Midbrain (tissue), 1 donor: Measurements from ENCODE around the gene HYI.
A peak's percentile ranks its signal among the peaks of the same experiment; 100 is the strongest.
"Not testable (repeated sequence)": the region's sequence is repeated elsewhere in the genome, so short reads cannot be mapped to it uniquely, and the experiment has no call there.

ENCODE experiments used
- DNase-seq: peaks from one replicate; lab custom pipeline; 2025; lab: John Stamatoyannopoulos, UW

The HYI gene, protein sequence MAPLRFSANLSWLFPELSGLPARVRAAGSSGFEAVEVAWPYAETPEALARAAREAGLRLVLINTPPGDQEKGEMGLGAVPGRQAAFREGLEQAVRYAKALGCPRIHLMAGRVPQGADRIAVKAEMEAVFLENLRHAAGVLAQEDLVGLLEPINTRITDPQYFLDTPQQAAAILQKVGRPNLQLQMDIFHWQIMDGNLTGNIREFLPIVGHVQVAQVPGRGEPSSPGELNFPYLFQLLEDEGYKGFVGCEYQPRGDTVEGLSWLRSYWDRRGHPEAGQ

GRCh38 chr1:43453442-43454269, at the start of gene HYI:
TSS of gene HYI (minus strand) at chr1:43453931. CDS start at chr1:43453793, 138 bp downstream.
- DNase-seq, result peak; percentile 85

DNA sequence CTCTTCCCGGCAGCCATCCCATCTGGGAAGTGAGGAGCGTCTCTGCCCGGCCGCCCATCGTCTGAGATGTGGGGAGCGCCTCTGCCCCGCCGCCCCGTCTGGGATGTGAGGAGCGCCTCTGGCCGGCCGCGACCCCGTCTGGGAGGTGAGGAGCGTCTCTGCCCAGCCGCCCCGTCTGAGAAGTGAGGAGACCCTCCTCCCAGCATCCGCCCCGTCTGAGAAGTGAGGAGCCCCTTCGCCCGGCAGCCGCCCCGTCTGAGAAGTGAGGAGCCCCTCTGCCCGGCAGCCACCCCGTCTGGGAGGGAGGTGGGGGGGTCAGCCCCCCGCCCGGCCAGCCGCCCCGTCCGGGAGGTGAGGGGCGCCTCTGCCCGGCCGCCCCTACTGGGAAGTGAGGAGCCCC, 48.1 kb upstream of the HYI start:
- not testable (repeated sequence) for DNase-seq

- DNase-seq, result no peak
Observed at GRCh38 chr1:43499898-43500297, 46.2 kb upstream of the HYI start.

DNA sequence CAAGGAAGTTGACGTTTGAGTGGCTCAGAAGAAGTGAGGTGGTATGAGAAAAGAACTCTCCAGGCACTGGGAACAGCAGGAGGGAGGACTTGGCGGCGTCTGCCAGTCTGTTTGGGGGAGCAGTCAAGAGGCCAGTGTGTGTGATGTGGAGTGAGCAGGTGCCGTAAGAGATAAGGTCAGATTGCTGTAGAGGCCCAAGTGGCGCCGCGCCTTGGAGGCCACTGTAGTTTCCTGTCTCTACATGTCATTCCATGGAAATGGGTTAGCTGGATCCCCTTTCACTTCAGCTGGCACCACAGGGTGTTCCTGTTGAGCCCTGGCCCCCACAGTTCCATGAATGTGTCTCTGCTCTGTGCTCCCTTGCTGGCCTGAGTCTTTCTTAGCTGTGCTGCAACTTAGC, 41.5 kb upstream of the HYI start:
- DNase-seq, result no peak

DNA sequence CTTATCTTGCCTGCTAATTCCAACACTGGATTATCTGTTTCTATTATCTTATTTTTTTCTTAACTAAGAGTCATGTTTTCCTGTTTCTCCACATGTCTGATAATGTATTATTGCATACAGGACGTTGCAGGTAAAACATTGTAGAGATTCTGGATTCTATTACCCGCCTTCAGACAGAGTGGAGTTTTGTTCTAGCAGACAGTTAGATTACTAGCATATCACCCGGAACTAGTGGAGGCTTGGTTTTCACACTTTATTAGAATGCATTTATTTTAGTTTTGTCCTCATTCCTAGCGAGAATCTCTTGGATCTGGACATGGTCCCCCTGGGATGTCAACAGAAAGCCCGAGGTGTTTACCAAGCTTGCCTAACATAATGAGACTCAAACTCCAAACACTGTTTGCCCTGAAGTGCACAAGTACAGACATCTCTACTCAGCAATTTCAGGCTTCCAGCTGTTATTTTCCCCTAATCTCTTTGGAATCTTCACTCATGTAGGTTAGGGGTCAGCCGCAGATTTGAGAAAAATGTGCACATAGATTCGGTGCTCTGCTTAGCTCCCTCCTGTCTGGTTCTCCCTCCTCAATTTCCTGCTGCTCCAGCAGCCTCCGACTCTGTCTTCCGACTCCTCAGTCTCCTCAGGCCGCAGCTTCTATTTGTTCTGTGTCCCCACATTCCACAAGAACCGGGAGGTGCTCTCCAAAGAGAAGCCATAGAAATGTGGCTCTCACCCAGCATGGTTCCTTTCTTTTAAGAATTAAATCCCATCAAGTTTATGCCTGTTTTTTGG, 40.1 kb upstream of the HYI start:
- no peak for DNase-seq

GRCh38 chr1:43492826-43493225, 39.1 kb upstream of the HYI start:
- DNase-seq, result no peak

GRCh38 chr1:43491061-43491460, 37.3 kb upstream of the HYI start:
- DNase-seq, result no peak

GRCh38 chr1:43488165-43488564, 34.4 kb upstream of the HYI start:
- DNase-seq, result no peak

DNA sequence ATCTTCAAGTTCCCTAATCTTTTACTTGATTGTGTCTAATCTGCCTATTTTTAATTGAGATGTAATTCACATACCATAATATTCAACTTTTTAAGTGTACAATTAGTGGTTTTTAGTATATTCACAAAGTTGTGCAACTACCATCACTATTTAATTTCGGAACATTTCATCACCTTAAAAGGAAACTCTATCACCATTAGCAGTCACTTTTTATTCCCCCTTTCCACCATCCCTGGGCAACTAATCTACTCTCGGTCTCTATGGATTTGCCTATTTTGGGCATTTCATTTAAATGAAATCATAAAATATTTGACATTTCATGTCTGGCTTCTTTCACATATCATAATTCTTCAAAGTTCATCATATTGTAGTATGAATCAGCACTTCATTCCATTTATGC, 30.6 kb upstream of the HYI start:
- no peak for DNase-seq

DNA sequence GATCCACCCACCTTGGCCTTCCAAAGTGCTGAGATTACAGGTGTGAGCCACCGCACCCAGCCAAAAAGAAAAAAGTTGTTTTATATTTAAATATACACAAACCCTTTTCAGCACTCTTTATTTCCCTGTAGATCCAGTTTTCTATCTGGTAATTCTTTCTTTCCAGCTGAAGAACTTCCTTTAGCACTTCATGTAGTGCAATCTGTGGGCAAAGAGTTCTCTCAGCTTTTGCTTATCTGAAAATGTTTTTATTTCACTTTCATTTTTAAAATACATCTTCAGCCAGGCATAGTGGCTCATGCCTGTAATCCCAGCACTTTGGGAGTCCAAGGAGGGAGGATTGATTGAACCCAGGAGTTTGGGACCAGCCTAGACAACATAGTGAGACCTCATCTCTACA, 28.5 kb upstream of the HYI start:
- DNase-seq, result no peak

GRCh38 chr1:43481491-43481890, 27.8 kb upstream of the HYI start:
- no peak for DNase-seq

GRCh38 chr1:43479414-43479813, 25.7 kb upstream of the HYI start:
- DNase-seq, result no peak

- no peak for DNase-seq
Observed at GRCh38 chr1:43477716-43478115, 24.0 kb upstream of the HYI start.

- not testable (repeated sequence) for DNase-seq
Observed at GRCh38 chr1:43475611-43476401, 22.1 kb upstream of the HYI start.

- no peak for DNase-seq
Observed at GRCh38 chr1:43473463-43473862, 19.7 kb upstream of the HYI start.

- not testable (repeated sequence) for DNase-seq
Observed at GRCh38 chr1:43472463-43473151, 18.9 kb upstream of the HYI start.

GRCh38 chr1:43472087-43472462, 18.3 kb upstream of the HYI start:
- DNase-seq, result no peak

DNA sequence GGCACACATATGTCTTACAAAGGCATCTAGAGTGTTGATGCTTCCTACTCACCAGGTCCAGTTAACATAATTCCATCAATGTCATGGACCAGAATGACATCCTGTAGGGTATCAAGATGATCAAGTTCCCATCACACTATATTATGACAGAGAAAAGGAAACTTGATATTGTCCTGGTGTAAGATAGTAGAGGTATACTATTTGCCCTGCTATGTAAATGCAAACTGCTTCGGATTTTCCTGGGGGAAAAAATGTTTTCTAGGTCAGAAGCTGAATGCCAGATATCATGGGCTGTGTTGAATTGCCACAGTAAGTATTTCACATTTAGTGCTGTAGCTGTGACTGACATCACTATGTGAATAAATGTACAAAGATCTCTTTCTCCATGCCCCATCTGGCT, 16.2 kb upstream of the HYI start:
- no peak for DNase-seq

GRCh38 chr1:43468414-43468813, 14.7 kb upstream of the HYI start:
- DNase-seq, result no peak

DNA sequence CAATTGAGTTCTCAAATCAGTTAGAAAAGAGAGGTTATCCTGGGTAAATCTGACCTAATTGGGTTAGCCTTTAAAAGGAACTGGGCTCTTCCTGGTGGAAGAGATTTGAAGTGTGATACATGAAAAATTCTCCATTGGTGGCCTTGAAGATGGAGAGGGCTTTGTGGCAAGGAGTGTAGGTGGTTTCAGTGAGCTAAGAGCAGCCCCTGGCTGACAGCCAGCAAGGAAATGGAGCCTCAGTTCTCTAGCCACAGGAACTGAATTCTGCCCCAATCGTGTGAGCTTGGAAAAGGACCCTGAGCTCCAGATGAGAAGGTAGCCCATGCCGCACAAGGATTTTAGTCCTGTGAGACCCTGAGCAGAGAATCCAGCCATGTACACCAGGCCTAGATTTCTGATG, 12.7 kb upstream of the HYI start:
- no peak for DNase-seq

DNA sequence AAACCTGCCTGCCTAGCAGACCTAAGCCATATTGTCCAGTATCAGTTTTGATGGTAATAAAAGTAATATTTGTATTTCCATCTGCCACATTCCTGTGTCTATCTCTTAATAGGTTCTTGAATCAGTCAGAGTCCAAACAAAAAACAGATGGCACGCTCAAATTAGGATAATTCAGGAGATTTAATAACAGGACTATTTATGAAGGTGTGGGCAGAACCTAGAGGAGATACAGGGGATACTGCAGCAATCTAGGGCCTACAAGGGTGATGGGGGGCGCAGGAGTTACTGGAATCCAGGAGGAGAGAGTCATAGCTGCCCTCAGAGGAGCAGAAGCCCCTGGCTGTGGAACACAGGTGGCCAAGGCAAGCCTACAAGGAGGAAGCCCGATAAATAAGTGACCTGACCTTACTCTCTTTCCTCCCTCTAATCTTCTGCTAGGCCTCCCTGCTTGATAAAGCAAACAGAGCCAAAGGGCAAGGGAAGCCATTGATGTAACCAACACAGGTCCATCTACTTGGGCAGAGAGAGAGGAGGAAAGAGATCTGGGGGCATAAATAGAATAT, 11.9 kb upstream of the HYI start:
- no peak for DNase-seq
